NOMO-1 treated with DMSO at 0.1 percent for 48 hours (cell line): ENCODE data around the gene CXCL9.
"Not testable (repeated sequence)": the region's sequence is repeated elsewhere in the genome, so short reads cannot be mapped to it uniquely, and the experiment has no call there.

Experiments used
- DNase-seq: peaks from one replicate; lab custom pipeline; 2025; ENCODE audit not compliant: unreplicated experiment; lab: John Stamatoyannopoulos, UW

Gene CXCL9

DNA sequence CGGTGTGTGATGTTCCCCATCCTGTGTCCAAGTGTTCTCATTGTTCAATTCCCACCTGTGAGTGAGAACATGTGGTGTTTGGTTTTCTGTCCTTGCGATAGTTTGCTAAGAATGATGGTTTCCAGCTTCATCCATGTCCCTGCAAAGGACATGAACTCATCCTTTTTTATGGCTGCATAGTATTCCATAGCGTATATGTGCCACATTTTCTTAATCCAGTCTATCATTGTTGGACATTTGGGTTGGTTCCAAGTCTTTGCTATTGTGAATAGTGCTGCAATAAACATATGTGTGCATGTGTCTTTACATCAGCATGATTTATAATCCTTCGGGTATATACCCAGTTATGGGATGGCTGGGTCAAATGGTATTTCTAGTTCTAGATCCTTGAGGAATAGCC, 45.2 kb downstream of the CXCL9 start:
- not testable (repeated sequence) for DNase-seq

DNA sequence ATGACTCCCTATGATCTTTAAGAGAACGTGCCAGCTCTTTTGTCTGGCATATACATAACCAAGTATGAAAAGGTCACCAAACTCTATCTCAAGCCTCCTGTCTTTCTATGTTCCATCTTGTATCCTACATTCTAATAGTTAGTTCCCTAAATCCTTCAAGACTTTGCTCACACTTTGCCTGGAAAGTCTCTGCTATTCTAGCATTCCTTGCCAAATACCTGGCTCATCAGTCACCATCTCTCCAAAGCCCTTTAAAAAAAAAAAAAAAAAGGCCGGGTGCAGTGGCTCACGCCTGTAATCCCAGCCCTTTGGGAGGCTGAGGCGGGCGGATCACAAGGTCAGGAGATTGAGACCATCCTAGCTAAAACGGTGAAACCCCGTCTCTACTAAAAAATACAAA, 48.8 kb downstream of the CXCL9 start:
- DNase-seq = not testable (repeated sequence)

DNA sequence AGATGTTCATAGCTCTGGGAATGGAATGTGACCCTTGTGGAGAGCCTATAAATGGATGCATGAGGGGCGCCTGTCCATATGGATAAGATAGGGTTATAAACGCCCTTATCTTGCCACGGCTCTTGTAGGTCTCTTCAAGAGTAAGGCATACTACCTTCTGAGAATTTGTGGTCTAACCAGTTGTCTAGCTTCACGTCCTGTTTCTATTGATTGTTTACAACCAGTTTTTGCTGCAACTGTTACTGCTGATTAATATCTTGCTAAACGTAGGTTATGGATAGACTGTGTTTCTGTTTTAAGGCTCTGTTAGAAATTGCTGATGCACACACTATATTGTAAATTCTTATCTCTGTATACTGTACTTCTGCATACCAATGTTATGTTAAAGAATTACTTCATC, 52.5 kb downstream of the CXCL9 start:
- DNase-seq = not testable (repeated sequence)

DNA sequence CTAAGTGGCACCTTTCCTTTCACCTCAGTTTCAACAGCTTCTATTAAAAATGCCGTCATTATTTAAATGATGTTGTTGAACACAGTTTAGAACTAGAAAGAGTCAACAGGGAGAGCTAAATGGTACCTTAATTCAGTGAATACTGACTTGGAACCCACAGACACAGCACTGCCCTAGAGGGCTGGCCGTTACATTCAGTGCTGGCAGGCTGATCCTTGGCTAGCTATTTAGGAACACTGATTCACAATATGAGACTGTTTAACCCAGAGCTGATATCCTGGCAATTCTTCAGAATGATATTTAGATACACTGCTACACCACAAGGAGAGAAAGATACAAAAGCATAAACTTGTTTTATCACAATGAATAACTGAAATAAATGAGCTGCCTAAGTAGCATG, 53.8 kb downstream of the CXCL9 start:
- no peak for DNase-seq
